Tibial nerve (tissue), 4 donors: ENCODE measurements around the gene BCAR1.

Experiments
- CTCF ChIP-seq, 5 experiments: fragments of 200-600 bp in 3 of 5; fragments of 450-650 bp in 2 of 5; sonication (generic) in 3 of 5; IDR thresholded peaks; one replicate each; pipeline ENCODE4 v1.5.1; 2016 to 2019; ENCODE audit warnings: antibody characterized with exemption in 5 of 5, mild to moderate bottlenecking in 3 of 5, moderate library complexity in 2 of 5
- EP300 ChIP-seq, 2 donors: sonication (generic); formaldehyde crosslinking; IDR thresholded peaks; one replicate each; pipeline ENCODE4 v1.6.1; 2017; ENCODE audit warnings: antibody characterized with exemption in 2 of 2, mild to moderate bottlenecking in 1 of 2
- POLR2A ChIP-seq, 2 donors: fragments of 450-650 bp; IDR thresholded peaks; one replicate each; pipeline ENCODE4 v1.6.1; 2017; ENCODE audit warnings: antibody characterized with exemption in 2 of 2, mild to moderate bottlenecking in 2 of 2, moderate library complexity in 2 of 2

GRCh38 chr16:75264999-75265910, 13.8 kb upstream of the BCAR1 start:
- TF ChIP-seq CTCF (IDR thresholded peaks at IDR 0.05) (peak in 1 of 5 experiments; percentile 16), POLR2A (IDR thresholded peaks at IDR 0.05) (peak in 1 of 2 donors; percentile 8), EP300 (IDR thresholded peaks at IDR 0.05) (peak in 1 of 2 donors; percentile 24)
